ENCODE results near the gene NOLC1. TPM values are rescaled to one million over a fixed set of nuclear protein-coding genes. Genes with fewer than 3 reads are reported as not detected.

NOLC1 gene
- total RNA-seq, result 46.0 and 48.2 TPM in 2 replicates
- long read RNA-seq, transcript NOLC1-202 (13 exons, 3,967 nt), result minor isoform, 5 of 150 reads
- long read RNA-seq, transcript NOLC1-209 (13 exons, 3,932 nt), result major isoform, 32 of 150 reads
- long read RNA-seq, transcript NOLC1-207 (13 exons, 2,441 nt), result minor isoform, 30 of 150 reads
- long read RNA-seq, partial matches to known transcripts, result 60 of 150 reads
- long read RNA-seq, other reads (novel, unspliced or antisense), result 23 of 150 reads

- Mint-ChIP-seq H3K27ac (ENCODE audit: unreplicated experiment) (peak within 1 kb of the TSS; percentile 98), H3K27me3 (ENCODE audit: unreplicated experiment) (no peaks in the 10 kb centered on the region), H3K36me3 (ENCODE audit: unreplicated experiment) (peaks cover 23% of the 10 kb centered on the region), H3K9me3 (ENCODE audit: unreplicated experiment) (no peaks in the 10 kb centered on the region), H3K4me1 (ENCODE audit: unreplicated experiment) (peaks cover 21% of the 10 kb centered on the region), H3K4me3 (ENCODE audit: unreplicated experiment) (peak within 1 kb of the TSS; percentile 84)
- peak; percentile 99 for DNase-seq (ENCODE audit: extremely low spot score, unreplicated experiment)
- no peak for TF ChIP-seq CTCF (IDR thresholded peaks at IDR 0.05)
These were observed at the start of gene NOLC1 for GRCh38 chr10:102151774-102152544. Gene NOLC1, plus strand, starts transcription at chr10:102152389. Its CDS starts 22 bp downstream, at chr10:102152411.

- H3K4me3 Mint-ChIP-seq (ENCODE audit: unreplicated experiment), result no peak overlapping the region
- no peaks in the 10 kb centered on the region for H3K27me3 Mint-ChIP-seq (ENCODE audit: unreplicated experiment)
- peaks cover 13% of the 10 kb centered on the region for H3K36me3 Mint-ChIP-seq (ENCODE audit: unreplicated experiment)
- H3K9me3 Mint-ChIP-seq (ENCODE audit: unreplicated experiment), result no peaks in the 10 kb centered on the region
- TF ChIP-seq CTCF (IDR thresholded peaks at IDR 0.05), result no peak
- DNase-seq (ENCODE audit: extremely low spot score, unreplicated experiment), result no peak
- no peaks in the 10 kb centered on the region for H3K4me1 Mint-ChIP-seq (ENCODE audit: unreplicated experiment)
- H3K27ac Mint-ChIP-seq (ENCODE audit: unreplicated experiment), result no peak overlapping the region
These were observed 49.8 kb upstream of the NOLC1 start for GRCh38 chr10:102102421-102102820.

- Mint-ChIP-seq H3K4me3 (ENCODE audit: unreplicated experiment) (no peak overlapping the region), H3K36me3 (ENCODE audit: unreplicated experiment) (peaks cover 37% of the 10 kb centered on the region), H3K27ac (ENCODE audit: unreplicated experiment) (no peak overlapping the region), H3K9me3 (ENCODE audit: unreplicated experiment) (no peaks in the 10 kb centered on the region), H3K4me1 (ENCODE audit: unreplicated experiment) (peaks cover 2% of the 10 kb centered on the region), H3K27me3 (ENCODE audit: unreplicated experiment) (no peaks in the 10 kb centered on the region)
- no peak for TF ChIP-seq CTCF (IDR thresholded peaks at IDR 0.05)
- DNase-seq (ENCODE audit: extremely low spot score, unreplicated experiment), result no peak
These were observed 45.2 kb upstream of the NOLC1 start for GRCh38 chr10:102106998-102107397.

GRCh38 chr10:102109166-102110116 lies 42.7 kb upstream of the NOLC1 start:
- no peaks in the 10 kb centered on the region for H3K9me3 Mint-ChIP-seq (ENCODE audit: unreplicated experiment)
- H3K4me3 Mint-ChIP-seq (ENCODE audit: unreplicated experiment), result no peak overlapping the region
- TF ChIP-seq CTCF (IDR thresholded peaks at IDR 0.05), result no peak
- no peak for DNase-seq (ENCODE audit: extremely low spot score, unreplicated experiment)
- H3K27ac Mint-ChIP-seq (ENCODE audit: unreplicated experiment), result no peak overlapping the region
- H3K27me3 Mint-ChIP-seq (ENCODE audit: unreplicated experiment), result no peaks in the 10 kb centered on the region
- H3K36me3 Mint-ChIP-seq (ENCODE audit: unreplicated experiment), result peaks cover 38% of the 10 kb centered on the region
- peaks cover 19% of the 10 kb centered on the region for H3K4me1 Mint-ChIP-seq (ENCODE audit: unreplicated experiment)

Data from osteocyte (in vitro differentiated cells).